Chondrocyte (in vitro differentiated cells): ENCODE measurements around the gene IL5RA. TPM values are rescaled to one million over a fixed set of nuclear protein-coding genes. Genes with fewer than 3 reads are reported as not detected.

Experiments
- DNase-seq: peaks from one replicate; pipeline ENCODE4 v3.0.0; 2021; ENCODE audit warnings: mixed read lengths, low spot score
- H3K27ac Mint-ChIP-seq: one replicate; pipeline ENCODE4 v1.8.0; 2021; ENCODE audit warnings: mild to moderate bottlenecking, moderate library complexity, mixed read lengths; ENCODE audit not compliant: unreplicated experiment
- H3K27me3 Mint-ChIP-seq: 2 replicates; pipeline ENCODE4 v1.8.0; 2021; ENCODE audit warnings: low read depth, mixed read lengths
- H3K36me3 Mint-ChIP-seq: 2 replicates; pipeline ENCODE4 v1.8.0; 2021; ENCODE audit warnings: low read depth, mixed read lengths
- H3K4me1 Mint-ChIP-seq: 2 replicates; pipeline ENCODE4 v1.8.0; 2021; ENCODE audit warnings: low read depth, mild to moderate bottlenecking, mixed read lengths
- H3K4me3 Mint-ChIP-seq: one replicate; pipeline ENCODE4 v1.8.0; 2021; ENCODE audit warnings: mild to moderate bottlenecking, moderate library complexity, mixed read lengths; ENCODE audit not compliant: unreplicated experiment
- H3K9me3 Mint-ChIP-seq: 2 replicates; pipeline ENCODE4 v1.8.0; 2021; ENCODE audit warnings: low read depth, mixed read lengths
- total RNA-seq: library from RNA; stranded (reverse); gene quantifications from 3 replicates; pipeline ENCODE4 v1.2.1, GENCODE V29; 2021
- TF ChIP-seq, protein P1 (sequence below): fragments of 200-600 bp; sonication (generic); IDR thresholded peaks from 2 replicates; pipeline ENCODE4 v1.5.0; 2021; ENCODE audit warnings: antibody characterized with exemption, mild to moderate bottlenecking, moderate library complexity

IL5RA gene
- total RNA-seq, 1 donor from 2014 or later = not detected

DNA sequence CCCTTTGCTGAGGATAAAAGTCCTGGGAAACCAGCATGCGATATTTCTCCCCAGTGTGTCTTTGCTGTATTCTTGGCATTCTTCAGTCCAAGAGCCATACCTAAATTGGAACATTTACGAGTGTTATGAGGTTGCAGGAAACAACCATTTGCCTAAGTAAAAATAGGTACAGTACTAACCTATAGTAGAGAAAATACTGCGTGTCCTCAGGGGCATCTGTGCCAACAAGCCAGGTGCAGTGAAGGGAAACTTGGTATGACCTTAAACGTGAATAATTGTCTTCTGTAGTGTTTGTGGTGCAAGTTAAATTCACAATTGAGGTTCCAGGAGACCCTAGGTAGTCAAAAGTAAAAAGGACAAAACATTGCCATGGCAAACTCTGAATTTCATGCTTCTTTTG lies 12.2 kb downstream of the IL5RA start:
- Mint-ChIP-seq H3K27me3 (peaks cover 4% of the 10 kb centered on the region), H3K27ac (no peak overlapping the region), H3K4me3 (no peak overlapping the region), H3K4me1 (no peaks in the 10 kb centered on the region), H3K36me3 (no peaks in the 10 kb centered on the region), H3K9me3 (no peaks in the 10 kb centered on the region)
- TF ChIP-seq, protein P1, sequence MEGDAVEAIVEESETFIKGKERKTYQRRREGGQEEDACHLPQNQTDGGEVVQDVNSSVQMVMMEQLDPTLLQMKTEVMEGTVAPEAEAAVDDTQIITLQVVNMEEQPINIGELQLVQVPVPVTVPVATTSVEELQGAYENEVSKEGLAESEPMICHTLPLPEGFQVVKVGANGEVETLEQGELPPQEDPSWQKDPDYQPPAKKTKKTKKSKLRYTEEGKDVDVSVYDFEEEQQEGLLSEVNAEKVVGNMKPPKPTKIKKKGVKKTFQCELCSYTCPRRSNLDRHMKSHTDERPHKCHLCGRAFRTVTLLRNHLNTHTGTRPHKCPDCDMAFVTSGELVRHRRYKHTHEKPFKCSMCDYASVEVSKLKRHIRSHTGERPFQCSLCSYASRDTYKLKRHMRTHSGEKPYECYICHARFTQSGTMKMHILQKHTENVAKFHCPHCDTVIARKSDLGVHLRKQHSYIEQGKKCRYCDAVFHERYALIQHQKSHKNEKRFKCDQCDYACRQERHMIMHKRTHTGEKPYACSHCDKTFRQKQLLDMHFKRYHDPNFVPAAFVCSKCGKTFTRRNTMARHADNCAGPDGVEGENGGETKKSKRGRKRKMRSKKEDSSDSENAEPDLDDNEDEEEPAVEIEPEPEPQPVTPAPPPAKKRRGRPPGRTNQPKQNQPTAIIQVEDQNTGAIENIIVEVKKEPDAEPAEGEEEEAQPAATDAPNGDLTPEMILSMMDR = no peak
- no peak for DNase-seq

DNA sequence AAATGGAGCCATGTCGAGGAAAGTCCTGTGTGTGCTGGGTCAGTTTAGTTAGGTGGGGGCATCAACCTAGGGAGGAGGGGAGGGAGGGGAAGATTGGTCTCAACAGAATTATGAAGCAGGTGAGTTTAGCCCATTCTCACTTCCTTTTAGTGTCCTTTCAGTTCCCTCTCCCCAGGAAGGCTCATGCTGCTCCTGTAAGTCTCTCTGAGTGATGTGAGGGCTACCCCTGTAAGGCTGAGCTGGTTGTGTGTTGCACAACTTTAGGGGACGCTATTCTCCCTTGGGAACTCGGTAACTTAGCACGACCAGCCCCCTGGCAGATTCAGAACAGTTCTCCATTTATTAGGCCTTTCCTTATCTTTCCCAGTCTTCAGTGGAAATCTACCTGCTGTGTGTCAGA lies 21.2 kb downstream of the IL5RA start:
- Mint-ChIP-seq H3K9me3 (no peaks in the 10 kb centered on the region), H3K4me3 (no peak overlapping the region), H3K36me3 (no peaks in the 10 kb centered on the region), H3K27ac (no peak overlapping the region), H3K4me1 (no peaks in the 10 kb centered on the region), H3K27me3 (no peaks in the 10 kb centered on the region)
- no peak for DNase-seq
- TF ChIP-seq, protein P1 = no peak

- H3K9me3 Mint-ChIP-seq = no peaks in the 10 kb centered on the region
- H3K4me3 Mint-ChIP-seq = no peak overlapping the region
- DNase-seq = no peak
- H3K36me3 Mint-ChIP-seq = no peaks in the 10 kb centered on the region
- H3K27ac Mint-ChIP-seq = no peak overlapping the region
- H3K4me1 Mint-ChIP-seq = no peaks in the 10 kb centered on the region
- no peaks in the 10 kb centered on the region for H3K27me3 Mint-ChIP-seq
- TF ChIP-seq, protein P1 = no peak
These were observed 22.3 kb downstream of the IL5RA start for GRCh38 chr3:3087716-3088465.

DNA sequence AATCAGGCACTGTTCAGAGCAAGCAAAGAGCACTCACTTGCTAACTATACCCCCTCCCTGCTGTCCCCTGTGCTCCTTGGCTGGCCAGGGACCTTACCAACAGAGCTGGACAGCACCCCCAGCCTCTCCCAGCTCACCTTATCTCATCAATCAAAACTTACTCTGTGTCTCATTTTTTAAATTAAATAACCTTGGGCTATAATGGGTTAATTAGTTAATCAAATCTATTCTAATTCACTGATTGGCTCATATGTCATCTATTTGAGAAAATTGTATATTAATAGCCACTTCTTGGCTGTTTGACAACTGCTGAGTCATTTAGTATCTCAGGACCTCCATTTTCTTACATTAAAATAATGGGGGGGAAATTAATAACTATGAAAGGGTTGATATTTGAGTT lies 22.9 kb downstream of the IL5RA start:
- Mint-ChIP-seq H3K4me1 (no peaks in the 10 kb centered on the region), H3K27ac (no peak overlapping the region), H3K4me3 (no peak overlapping the region), H3K36me3 (no peaks in the 10 kb centered on the region), H3K27me3 (no peaks in the 10 kb centered on the region), H3K9me3 (no peaks in the 10 kb centered on the region)
- TF ChIP-seq, protein P1 = no peak
- DNase-seq = no peak

GRCh38 chr3:3086239-3086638 lies 23.9 kb downstream of the IL5RA start:
- Mint-ChIP-seq H3K36me3 (no peaks in the 10 kb centered on the region), H3K4me3 (no peak overlapping the region), H3K4me1 (no peaks in the 10 kb centered on the region), H3K27ac (no peak overlapping the region), H3K9me3 (no peaks in the 10 kb centered on the region), H3K27me3 (no peaks in the 10 kb centered on the region)
- TF ChIP-seq, protein P1 = no peak
- no peak for DNase-seq
